Measurements from ENCODE around the gene LDB2.

Gene LDB2

GRCh38 chr4:16867827-16868226, 30.6 kb downstream of the LDB2 start:
- Mint-ChIP-seq H3K9me3 (no peaks in the 10 kb centered on the region), H3K27me3 (no peaks in the 10 kb centered on the region), H3K36me3 (no peaks in the 10 kb centered on the region), H3K4me1 (no peaks in the 10 kb centered on the region), H3K27ac (no peak overlapping the region), H3K4me3 (no peak overlapping the region)
- CTCF ChIA-PET = no interaction called here
- no peak for DNase-seq

DNA sequence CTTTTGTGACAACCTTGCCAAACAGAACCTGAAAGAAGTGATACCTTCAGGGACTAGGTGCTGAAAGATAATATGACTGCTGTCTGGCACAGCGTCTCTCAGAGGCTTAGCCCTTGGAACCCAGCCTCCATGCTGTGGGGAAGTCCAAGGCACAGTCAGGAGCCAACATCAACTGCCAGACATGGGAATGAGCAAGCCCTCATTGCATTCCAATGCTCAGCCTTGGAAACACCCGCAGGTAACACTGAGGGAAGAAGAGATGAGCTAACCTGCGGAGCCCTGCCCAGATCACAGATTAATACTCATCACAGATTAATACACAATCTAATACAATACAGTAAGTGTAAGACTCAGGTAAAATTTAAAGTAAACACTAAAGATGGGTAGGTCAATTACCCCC, 31.5 kb downstream of the LDB2 start:
- no peak for DNase-seq
- H3K27ac Mint-ChIP-seq = no peak overlapping the region
- H3K27me3 Mint-ChIP-seq = no peaks in the 10 kb centered on the region
- H3K9me3 Mint-ChIP-seq = no peaks in the 10 kb centered on the region
- H3K4me3 Mint-ChIP-seq = no peak overlapping the region
- no peaks in the 10 kb centered on the region for H3K4me1 Mint-ChIP-seq
- H3K36me3 Mint-ChIP-seq = no peaks in the 10 kb centered on the region
- CTCF ChIA-PET = no interaction called here

GRCh38 chr4:16865897-16866283, 32.6 kb downstream of the LDB2 start:
- Mint-ChIP-seq H3K27me3 (no peaks in the 10 kb centered on the region), H3K4me3 (no peak overlapping the region), H3K9me3 (no peaks in the 10 kb centered on the region), H3K36me3 (no peaks in the 10 kb centered on the region), H3K4me1 (no peaks in the 10 kb centered on the region), H3K27ac (no peak overlapping the region)
- CTCF ChIA-PET = no interaction called here
- DNase-seq = no peak

DNA sequence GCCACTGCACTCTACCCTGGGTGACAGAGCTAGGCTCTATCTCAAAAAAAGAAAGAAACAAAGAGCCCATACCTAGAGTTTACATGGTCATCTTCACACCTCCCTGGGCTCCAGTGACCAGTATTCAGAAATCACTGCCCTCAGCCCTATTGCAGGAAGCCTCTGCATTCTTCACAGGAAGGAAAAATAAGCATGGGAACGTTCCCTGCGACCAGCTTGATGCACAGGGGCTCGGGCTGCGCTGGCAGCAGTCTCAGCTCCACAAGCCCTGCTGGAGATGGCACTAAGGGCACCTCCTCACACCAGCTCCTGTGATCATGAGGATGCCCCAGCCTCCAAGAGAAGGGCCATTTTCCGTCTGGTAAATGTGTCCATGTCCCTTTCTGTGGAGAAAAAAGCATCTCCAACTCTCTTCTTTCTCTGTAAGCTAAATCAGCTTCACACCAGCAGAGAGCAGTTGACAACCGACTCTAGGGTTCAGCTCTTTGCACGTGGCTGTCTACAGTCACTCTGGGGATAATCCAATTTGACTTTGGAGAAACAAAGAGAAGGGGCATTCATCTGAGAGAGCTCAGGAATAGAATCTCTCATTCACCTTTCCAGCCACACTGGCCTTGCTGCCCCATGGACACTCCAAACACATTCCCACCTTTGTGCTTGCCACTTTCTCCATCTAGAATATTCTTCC, 33.1 kb downstream of the LDB2 start:
- Mint-ChIP-seq H3K36me3 (no peaks in the 10 kb centered on the region), H3K4me3 (no peak overlapping the region), H3K9me3 (no peaks in the 10 kb centered on the region), H3K4me1 (no peaks in the 10 kb centered on the region), H3K27ac (no peak overlapping the region), H3K27me3 (no peaks in the 10 kb centered on the region)
- CTCF ChIA-PET = no interaction called here
- DNase-seq = no peak

DNA sequence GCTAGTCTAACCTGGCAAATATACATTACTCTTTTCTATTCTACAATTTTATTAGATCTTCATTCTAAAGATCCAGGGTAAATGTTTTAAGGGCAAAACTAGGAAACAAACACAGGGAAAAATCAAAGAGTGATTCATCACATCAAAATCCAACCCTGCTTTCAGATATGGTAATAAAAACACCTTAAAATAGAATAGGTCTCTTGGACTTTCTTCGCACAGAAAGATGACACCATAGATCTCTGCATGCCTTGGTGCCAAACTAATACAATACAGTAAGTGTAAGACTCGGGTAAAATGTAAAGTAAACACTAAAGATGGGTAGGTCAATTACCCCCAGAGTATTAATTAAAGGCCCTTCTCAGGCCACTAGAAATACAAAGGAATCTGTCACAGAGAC, 34.2 kb downstream of the LDB2 start:
- CTCF ChIA-PET = no interaction called here
- Mint-ChIP-seq H3K4me3 (no peak overlapping the region), H3K36me3 (no peaks in the 10 kb centered on the region), H3K4me1 (no peaks in the 10 kb centered on the region), H3K9me3 (no peaks in the 10 kb centered on the region), H3K27me3 (no peaks in the 10 kb centered on the region), H3K27ac (no peak overlapping the region)
- no peak for DNase-seq

DNA sequence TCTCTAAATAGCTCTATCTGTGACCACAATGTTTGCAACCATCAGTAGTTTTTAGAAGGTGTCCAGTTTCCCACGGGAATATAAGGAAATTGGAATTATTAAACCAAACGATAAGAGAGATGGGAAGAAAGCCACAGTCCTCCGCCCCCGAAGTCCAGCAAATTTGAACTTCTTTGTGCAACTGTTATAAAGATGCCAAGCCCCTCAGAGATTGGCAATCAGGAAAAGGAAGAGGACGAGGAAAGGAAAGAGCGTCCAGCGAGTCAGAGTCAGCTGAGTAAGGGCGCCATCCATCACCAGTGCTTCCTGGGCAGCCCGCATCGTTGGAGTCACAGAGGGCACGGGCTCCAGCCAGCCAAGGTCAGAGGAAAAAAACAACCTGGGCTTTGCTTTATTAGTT, 35.7 kb downstream of the LDB2 start:
- no peaks in the 10 kb centered on the region for H3K27me3 Mint-ChIP-seq
- no peak for DNase-seq
- CTCF ChIA-PET = no interaction called here
- H3K4me3 Mint-ChIP-seq = no peak overlapping the region
- no peaks in the 10 kb centered on the region for H3K9me3 Mint-ChIP-seq
- H3K36me3 Mint-ChIP-seq = no peaks in the 10 kb centered on the region
- H3K27ac Mint-ChIP-seq = no peak overlapping the region
- H3K4me1 Mint-ChIP-seq = no peaks in the 10 kb centered on the region

DNA sequence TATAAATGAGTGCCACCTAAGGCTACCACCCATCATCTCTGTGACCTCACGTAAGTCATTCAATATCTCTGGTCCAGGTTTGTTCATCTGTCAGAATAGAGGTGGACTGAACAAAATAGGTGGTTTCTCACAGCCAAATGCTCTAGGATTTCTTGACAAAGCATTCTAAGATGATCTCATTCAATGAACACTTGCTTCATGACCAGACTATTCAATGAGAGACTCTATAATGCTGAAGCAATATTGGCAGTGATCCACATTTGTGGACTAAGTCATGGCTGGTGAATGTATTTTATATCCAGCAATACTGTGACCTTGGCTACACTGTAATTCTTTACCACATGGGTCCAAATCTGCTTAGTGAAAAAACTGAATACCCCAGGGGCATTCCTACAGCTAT, 37.9 kb downstream of the LDB2 start:
- no peaks in the 10 kb centered on the region for H3K36me3 Mint-ChIP-seq
- H3K27ac Mint-ChIP-seq = no peak overlapping the region
- no peaks in the 10 kb centered on the region for H3K4me1 Mint-ChIP-seq
- DNase-seq = no peak
- CTCF ChIA-PET = no interaction called here
- H3K27me3 Mint-ChIP-seq = no peaks in the 10 kb centered on the region
- H3K9me3 Mint-ChIP-seq = no peaks in the 10 kb centered on the region
- no peak overlapping the region for H3K4me3 Mint-ChIP-seq

GRCh38 chr4:16859031-16859430, 39.4 kb downstream of the LDB2 start:
- Mint-ChIP-seq H3K4me3 (no peak overlapping the region), H3K9me3 (no peaks in the 10 kb centered on the region), H3K4me1 (no peaks in the 10 kb centered on the region), H3K27ac (no peak overlapping the region), H3K36me3 (no peaks in the 10 kb centered on the region), H3K27me3 (no peaks in the 10 kb centered on the region)
- CTCF ChIA-PET = no interaction called here
- DNase-seq = no peak

- no peaks in the 10 kb centered on the region for H3K36me3 Mint-ChIP-seq
- H3K4me3 Mint-ChIP-seq = no peak overlapping the region
- no peaks in the 10 kb centered on the region for H3K27me3 Mint-ChIP-seq
- no peaks in the 10 kb centered on the region for H3K9me3 Mint-ChIP-seq
- no peak for DNase-seq
- H3K27ac Mint-ChIP-seq = no peak overlapping the region
- CTCF ChIA-PET = no interaction called here
- H3K4me1 Mint-ChIP-seq = no peaks in the 10 kb centered on the region
These were observed 40.1 kb downstream of the LDB2 start for GRCh38 chr4:16858275-16858752.

GRCh38 chr4:16857425-16857824, 41.0 kb downstream of the LDB2 start:
- DNase-seq = no peak
- no peak overlapping the region for H3K4me3 Mint-ChIP-seq

GRCh38 chr4:16853640-16854039, 44.8 kb downstream of the LDB2 start:
- H3K27ac Mint-ChIP-seq = no peak overlapping the region

More at GRCh38 chr4:16857425-16857824, 41.0 kb downstream of the LDB2 start:
- CTCF ChIA-PET = no interaction called here
- Mint-ChIP-seq H3K27ac (no peak overlapping the region), H3K4me1 (no peaks in the 10 kb centered on the region), H3K9me3 (no peaks in the 10 kb centered on the region), H3K36me3 (no peaks in the 10 kb centered on the region), H3K27me3 (no peaks in the 10 kb centered on the region)

DNA sequence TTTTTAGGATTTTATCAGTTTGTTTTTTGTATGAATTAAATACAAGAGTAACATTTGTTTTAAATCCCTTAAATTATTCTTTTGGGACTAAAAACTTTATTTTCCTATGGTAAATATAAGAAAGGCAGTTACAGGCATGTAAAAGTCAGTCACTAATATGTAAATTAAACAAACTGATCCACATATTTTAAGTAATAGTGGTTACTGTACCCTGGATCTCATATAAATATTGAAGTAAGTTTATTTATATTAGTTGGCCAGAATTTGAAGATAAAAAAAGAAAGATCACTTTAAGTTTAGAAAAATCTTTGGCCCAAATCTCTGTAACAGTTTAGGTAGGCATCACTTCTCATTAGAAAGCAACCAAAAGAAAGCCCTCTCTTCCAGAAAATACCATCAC, 45.8 kb downstream of the LDB2 start:
- Mint-ChIP-seq H3K27me3 (no peaks in the 10 kb centered on the region), H3K4me1 (no peaks in the 10 kb centered on the region), H3K9me3 (no peaks in the 10 kb centered on the region), H3K27ac (no peak overlapping the region), H3K36me3 (no peaks in the 10 kb centered on the region), H3K4me3 (no peak overlapping the region)
- DNase-seq = no peak
- CTCF ChIA-PET = no interaction called here

More at GRCh38 chr4:16853640-16854039, 44.8 kb downstream of the LDB2 start:
- Mint-ChIP-seq H3K36me3 (no peaks in the 10 kb centered on the region), H3K9me3 (no peaks in the 10 kb centered on the region), H3K4me1 (no peaks in the 10 kb centered on the region), H3K4me3 (no peak overlapping the region), H3K27me3 (no peaks in the 10 kb centered on the region)
- DNase-seq = no peak
- CTCF ChIA-PET = no interaction called here

DNA sequence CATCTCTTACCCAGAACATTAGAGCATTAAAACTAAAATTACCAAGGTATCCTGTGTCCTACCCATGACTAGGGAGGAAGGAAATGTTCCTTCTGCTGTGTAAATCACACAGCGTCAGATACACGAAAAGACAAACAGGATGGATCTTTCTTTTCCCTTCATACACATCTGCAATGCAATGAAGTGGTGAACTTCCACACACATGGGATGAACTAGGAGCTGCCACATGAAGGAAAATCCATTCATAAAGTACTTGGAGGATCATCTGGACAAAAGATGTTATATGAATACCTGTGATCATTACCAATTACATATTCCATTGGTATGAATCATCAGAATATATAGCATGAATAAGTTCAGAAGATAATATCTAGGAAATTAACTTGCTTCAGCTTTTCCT, 46.2 kb downstream of the LDB2 start:
- Mint-ChIP-seq H3K27me3 (no peaks in the 10 kb centered on the region), H3K36me3 (no peaks in the 10 kb centered on the region), H3K4me3 (no peak overlapping the region), H3K27ac (no peak overlapping the region), H3K9me3 (no peaks in the 10 kb centered on the region), H3K4me1 (no peaks in the 10 kb centered on the region)
- no peak for DNase-seq
- CTCF ChIA-PET = no interaction called here

GRCh38 chr4:16846540-16847117, 51.8 kb downstream of the LDB2 start:
- no peaks in the 10 kb centered on the region for H3K27me3 Mint-ChIP-seq
- H3K27ac Mint-ChIP-seq = no peak overlapping the region
- no peaks in the 10 kb centered on the region for H3K36me3 Mint-ChIP-seq
- no peaks in the 10 kb centered on the region for H3K9me3 Mint-ChIP-seq
- no peaks in the 10 kb centered on the region for H3K4me1 Mint-ChIP-seq
- no peak for DNase-seq
- CTCF ChIA-PET = interaction anchor here (1.4 kb wide), 1 partner anchor 70 kb away, joined by 3 read pairs; no protein-coding TSS in a partner anchor
- H3K4me3 Mint-ChIP-seq = no peak overlapping the region

GRCh38 chr4:16844816-16845586, 53.4 kb downstream of the LDB2 start:
- no peaks in the 10 kb centered on the region for H3K4me1 Mint-ChIP-seq
- no peaks in the 10 kb centered on the region for H3K9me3 Mint-ChIP-seq
- no peaks in the 10 kb centered on the region for H3K36me3 Mint-ChIP-seq
- H3K27me3 Mint-ChIP-seq = no peaks in the 10 kb centered on the region
- DNase-seq = no peak
- CTCF ChIA-PET = no interaction called here
- H3K4me3 Mint-ChIP-seq = no peak overlapping the region
- H3K27ac Mint-ChIP-seq = no peak overlapping the region
